HCEC 1CT (cell line): ENCODE results near the gene KCNIP4.
"Not testable (repeated sequence)": the region's sequence is repeated elsewhere in the genome, so short reads cannot be mapped to it uniquely, and the experiment has no call there.

ENCODE experiments used
- DNase-seq: peaks from one replicate; pipeline ENCODE4 v3.0.0-alpha.2; 2017

Gene KCNIP4

DNA sequence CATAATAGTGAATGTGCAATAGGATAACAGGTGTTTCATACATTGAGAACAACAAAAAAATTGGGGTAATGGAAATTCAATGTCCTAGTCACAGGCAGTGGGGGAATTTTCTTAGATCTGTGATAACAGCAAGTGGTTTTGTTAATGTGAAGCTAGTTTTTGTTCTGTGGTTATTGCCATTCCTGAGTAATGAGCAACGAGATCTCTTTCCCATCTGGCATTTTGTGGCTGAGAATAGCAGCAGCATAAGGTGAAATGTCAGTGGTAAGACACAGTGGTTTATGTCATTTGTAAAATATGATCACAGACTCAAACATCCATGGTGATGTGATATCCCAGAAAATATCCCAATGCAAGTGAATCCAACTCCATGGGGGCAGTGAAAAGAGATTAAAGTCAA is 497.5 kb downstream of the KCNIP4 start:
- DNase-seq, result no peak

DNA sequence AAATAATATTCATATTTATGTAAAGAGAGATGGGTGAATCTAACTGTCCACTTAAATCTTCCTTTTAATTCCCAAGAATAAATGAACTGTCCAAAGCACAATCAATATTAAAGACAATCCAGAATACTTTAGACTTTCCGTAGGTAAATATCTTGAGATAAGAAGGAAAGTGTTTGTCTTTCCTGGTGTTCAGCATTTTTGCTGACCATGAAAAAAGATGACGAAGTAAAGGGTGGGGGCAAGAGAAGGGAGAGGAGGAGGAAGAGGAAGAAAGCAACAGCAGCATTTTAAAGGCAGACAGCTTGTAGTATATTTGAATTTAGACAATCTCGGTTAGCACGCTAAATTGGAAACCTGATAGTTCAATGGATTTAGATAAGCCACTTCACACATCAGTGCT is 498.2 kb downstream of the KCNIP4 start:
- DNase-seq, result no peak

- no peak for DNase-seq
Observed at GRCh38 chr4:21447301-21448054, 501.1 kb downstream of the KCNIP4 start.

GRCh38 chr4:21420166-21420565 is 528.4 kb downstream of the KCNIP4 start:
- no peak for DNase-seq

GRCh38 chr4:21415728-21416127 is 532.8 kb downstream of the KCNIP4 start:
- no peak for DNase-seq

DNA sequence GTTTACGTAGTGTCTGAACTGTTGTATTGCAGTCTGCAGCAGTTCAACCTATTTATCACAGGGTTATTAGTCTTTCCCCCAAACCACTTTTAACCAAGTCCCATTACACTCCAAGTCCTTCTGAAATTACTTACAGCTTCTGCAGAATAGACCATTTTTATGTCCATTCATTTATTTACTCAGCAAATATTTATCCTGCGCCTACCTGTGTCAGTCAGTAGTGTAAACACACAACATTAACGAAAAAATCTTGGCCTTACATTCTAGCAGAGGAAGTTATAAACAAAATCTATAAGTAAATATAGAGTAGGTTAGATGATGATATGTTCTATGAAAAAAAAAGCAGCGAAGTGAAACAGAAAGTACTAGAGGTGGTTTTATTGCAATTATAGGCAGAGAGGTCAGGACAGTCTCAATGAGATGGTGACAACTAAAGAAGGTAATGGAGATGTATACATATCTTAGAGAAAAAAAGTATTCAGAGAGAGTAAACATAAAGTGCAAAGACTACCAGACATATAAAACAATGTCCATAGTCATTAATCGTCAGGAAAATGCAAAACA is 534.7 kb downstream of the KCNIP4 start:
- DNase-seq, result no peak

DNA sequence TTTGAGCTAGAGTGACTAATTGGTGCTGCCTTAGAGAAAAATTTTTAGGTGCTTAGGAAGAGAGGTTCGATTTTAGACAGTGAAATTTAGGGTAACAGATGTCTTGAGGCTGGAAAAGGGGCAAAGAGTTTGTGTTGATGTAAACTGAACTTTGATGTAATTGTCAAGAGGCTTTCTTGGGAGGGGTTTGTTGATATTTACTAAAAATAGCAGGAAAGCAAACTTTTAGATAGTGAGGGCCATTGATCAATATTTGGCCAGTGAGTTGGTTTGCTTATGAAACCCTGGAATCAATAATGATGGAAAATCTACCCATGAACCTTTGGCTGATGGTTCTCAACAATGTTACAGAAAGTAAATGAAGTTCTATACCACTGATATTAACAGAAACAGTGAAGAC is 537.5 kb downstream of the KCNIP4 start:
- no peak for DNase-seq

DNA sequence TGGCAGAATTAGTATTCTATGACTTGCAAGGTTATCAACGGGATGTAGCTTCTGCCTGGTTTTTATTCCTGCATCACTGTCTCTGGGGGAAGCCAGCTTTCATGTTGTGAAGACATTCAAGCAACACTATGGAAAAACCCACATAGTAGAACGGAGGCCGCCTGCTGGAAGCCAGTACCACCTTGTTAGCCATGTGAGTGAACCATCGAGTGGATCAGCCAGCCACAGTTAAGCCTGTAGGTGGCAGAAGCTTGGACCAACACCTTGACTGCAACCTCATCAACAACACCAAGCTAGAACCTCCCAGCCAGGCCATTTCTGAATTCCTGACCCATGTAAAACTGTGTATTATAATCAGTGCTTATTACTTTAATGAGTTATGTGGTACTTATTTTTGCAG is 538.2 kb downstream of the KCNIP4 start:
- DNase-seq, result no peak

DNA sequence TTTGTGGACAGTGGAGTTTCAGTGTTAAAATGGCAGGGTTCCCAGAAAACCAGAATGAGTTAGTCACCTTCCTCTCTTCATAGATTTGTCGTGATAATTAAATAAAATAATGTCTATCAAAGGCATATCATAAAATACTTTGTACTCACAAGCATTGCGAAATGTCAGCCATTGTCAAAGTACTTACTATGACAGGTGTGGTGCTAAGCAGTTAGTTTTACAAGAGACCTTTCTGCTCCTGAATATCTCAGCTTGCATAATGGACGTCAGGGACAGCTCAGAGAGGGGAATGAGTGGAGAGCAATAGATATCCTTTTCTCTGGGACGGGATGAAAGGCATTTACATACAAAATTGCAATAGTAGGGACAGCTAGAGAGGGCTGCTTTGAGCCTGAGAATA is 560.9 kb downstream of the KCNIP4 start:
- DNase-seq, result no peak

DNA sequence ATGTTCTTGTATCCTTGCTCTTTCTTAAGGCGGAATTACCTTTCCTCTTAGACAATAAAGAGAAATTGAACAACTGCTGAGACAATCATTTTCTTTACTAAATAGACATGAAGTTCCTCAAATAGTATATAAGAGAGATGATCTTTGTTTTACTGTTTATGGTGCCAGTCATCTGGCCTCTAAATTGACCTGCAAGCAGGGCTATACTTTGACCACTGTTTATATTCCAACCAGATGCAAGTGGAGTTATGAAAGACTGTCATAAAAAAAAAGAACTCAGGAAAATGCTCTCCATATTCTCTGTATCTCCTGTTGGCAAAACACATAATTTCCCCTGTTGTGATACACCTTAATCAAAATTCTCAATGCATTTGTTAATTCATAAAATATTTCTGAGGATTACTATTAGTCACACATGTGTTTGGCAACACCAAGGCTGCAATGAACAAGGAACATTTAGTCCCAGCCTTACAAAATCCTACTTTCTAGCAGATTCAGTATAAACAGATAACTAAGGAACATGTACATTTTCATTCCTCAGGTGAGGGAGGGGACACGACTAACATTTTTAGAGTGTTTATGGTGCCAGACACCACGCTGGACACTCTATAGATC is 562.3 kb downstream of the KCNIP4 start:
- no peak for DNase-seq

- no peak for DNase-seq
Observed at GRCh38 chr4:21385706-21386105, 562.9 kb downstream of the KCNIP4 start.

GRCh38 chr4:21384609-21385008 is 564.0 kb downstream of the KCNIP4 start:
- DNase-seq, result no peak

- DNase-seq, result no peak
Observed at GRCh38 chr4:21380861-21381260, 567.7 kb downstream of the KCNIP4 start.

DNA sequence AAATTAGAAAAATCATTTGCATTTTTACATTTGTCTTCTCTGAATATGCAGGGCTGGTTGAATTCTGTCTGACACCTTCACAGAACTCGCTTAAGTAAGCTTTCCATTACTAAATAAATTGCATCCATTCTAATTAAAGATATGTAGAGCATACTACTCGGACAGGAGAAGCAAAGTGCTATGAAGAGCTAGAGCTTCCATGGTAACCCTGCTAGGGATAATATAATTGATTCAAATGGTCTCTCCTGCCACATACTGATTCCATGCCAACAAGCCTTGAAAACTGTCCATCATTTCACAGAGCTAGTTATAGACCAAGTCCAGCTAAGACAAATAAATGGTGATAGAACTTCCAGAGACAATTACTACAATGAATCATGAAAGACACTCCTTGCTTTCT is 571.5 kb downstream of the KCNIP4 start:
- no peak for DNase-seq

DNA sequence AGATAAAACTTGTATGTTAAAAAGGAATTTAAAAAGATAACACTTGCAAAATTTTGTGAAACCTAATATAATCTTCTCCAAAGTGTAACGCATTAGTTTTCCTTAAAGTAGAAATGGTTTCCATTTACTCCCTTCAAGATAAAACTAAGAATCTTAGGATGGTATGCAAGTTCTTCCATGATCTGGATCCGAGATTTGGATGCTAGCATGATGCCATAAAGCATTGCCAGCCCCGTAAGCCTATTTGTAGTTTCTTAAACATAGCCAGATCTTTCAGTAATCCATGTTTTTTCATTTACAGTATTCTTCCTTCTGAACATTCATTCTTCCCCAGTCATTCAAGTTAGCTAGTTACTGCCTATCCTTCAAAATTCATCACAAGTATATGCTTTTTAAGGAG is 572.4 kb downstream of the KCNIP4 start:
- no peak for DNase-seq

DNA sequence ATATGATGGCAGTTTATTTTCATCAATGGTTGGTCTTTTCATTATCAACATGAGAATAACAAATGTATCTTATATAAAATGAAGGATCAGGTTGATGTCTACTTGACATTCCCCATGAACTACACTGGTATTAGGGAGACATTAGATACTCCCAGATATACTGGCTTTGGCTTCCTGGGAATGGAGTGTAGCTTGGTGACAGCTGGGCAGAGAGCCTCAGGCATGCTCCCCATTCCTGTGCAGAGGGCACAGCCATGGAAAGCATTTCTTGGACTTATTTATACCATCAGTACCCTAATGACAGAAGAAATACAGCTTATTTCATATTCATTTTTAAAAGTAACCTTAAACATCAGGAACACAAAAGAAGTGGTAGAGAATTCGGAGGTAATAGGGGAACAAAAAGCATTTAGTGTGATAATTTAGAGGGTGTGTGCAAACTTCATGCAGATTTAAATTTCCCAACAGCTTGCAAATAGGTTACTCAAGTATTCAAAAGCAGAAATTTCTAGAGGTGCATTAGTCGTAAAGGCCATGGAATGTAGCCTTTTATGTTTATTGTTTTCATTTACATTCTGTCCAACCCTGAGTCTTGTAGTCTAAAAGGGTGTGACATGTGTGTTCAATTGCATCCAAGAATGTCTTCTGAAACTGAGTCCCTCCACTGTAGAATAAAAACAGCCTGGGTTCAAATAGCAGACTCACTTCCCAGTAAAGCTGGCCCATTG is 573.8 kb downstream of the KCNIP4 start:
- no peak for DNase-seq

GRCh38 chr4:21367567-21367966 is 581.0 kb downstream of the KCNIP4 start:
- DNase-seq, result no peak

DNA sequence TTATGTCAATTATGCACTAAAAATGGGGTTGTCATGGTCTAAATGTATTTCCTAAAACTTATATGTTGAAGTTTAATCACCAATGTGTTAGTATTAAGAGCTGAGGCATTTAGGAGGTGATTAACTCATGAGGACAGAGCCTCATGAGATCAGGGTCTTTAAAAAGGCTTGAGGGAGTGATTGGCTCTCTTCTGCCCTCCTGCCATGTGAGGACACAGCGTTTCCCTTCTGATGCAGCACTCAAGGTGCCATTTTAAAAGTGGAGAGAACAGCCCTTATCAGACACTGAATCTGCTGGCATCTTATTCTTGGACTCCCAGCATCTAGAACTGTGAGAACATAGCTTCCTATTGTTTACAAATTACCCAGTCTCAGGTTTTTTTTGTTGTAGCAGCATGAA is 581.7 kb downstream of the KCNIP4 start:
- DNase-seq, result no peak

DNA sequence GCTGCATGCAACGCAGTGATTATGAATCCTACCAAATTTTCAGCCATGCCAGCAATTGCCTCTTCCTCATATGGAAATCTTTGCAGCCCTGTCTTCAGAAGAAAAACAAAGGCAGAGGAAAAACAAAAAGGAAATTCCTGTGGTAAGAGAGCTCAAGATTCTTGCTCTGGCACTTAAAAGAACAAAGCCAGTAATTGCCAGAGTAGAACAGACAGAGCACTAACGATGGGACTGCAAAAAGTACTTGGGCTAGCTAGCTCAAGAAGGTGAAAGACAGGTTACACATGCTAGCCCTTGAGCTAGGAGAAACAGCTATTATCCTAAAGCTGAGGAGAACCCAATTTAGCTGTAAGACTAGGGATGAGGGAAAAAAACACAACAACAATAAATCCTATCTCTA is 582.3 kb downstream of the KCNIP4 start:
- no peak for DNase-seq

GRCh38 chr4:21363701-21364100 is 584.9 kb downstream of the KCNIP4 start:
- no peak for DNase-seq

GRCh38 chr4:21352354-21352753 is 596.2 kb downstream of the KCNIP4 start:
- DNase-seq, result not testable (repeated sequence)

DNA sequence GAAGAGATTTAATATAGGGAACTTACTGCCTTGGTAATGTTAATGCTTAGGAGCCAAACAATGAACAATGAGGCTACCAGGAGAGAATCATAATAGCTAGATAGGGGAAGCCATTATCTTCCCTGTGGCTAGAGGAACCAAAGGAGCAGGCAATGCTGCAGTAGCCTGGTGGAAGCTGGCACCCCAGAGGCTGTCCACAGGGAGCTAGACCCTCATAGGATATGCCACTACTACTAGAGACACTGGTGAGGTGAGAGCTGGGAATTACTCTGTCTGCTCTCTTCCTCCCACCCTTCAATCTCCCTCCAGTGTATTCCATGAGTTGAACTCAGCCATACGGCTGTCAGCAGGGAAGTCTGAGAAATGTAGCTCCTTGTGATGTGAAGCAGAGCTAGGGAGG is 601.4 kb downstream of the KCNIP4 start:
- no peak for DNase-seq

DNA sequence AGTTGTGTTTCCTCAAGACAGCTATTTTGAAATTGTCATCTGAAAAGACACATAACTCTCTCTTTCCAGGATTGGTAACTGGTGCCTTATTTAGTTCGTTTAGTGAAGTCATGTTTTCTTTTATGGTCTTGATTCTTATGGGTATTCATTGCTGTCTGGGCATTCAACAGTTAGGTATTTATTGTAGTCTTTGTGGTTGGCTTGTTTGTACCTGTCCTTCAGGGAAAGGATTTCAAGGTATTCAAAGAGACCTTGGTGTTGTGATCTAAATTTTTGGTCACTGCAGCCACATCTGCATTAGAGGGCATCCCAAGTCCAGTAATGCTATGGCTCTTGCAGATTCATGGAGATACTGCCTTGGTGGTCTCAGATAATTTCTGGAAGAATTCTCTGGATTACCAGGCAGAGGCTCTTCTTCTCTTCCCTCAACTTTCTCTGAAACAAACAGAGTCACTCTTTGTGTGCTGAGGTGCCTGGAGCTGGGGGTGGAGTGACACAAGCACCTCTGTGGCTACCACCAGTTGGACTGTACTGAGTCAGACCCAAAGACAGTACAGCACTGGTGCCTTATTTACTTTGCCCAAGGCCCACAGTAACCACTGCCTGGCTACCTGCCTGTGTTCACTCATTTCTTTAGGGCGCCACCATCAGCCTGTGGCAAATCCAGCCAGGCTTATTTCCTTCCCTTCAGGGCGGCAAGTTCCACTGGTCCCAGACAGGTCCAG is 620.4 kb downstream of the KCNIP4 start:
- no peak for DNase-seq
